Keratinocyte (primary cell): ENCODE results near the gene RNU1-2. TPM values are rescaled to one million over a fixed set of nuclear protein-coding genes. Genes with fewer than 3 reads are reported as not detected.
A peak's percentile ranks its signal among the peaks of the same experiment; 100 is the strongest.
"Not testable (repeated sequence)": the region's sequence is repeated elsewhere in the genome, so short reads cannot be mapped to it uniquely, and the experiment has no call there.

Experiments used
- DNase-seq: peaks from one replicate; pipeline ENCODE4 v3.0.0-alpha.2; 2011; ENCODE audit warnings: low read depth, missing footprints, low spot score
- FAIRE-seq: peaks from 2 replicates; lab custom pipeline; 2011; peaks lifted over from hg19 to GRCh38; lab: Jason Lieb, UNC
- H2AFZ ChIP-seq: 2 replicates; pipeline ENCODE4 v1.6.0; 2012; ENCODE audit warnings: low read length, control low read depth, inconsistent platforms; ENCODE audit not compliant: control insufficient read depth
- H3K27ac ChIP-seq: 2 replicates; pipeline ENCODE4 v1.5.1; 2011; ENCODE audit warnings: low read length; ENCODE audit not compliant: control insufficient read depth, insufficient read depth
- H3K27me3 ChIP-seq: 3 replicates; pipeline ENCODE4 v1.6.0; 2011; ENCODE audit warnings: low read length; ENCODE audit not compliant: control insufficient read depth, insufficient read depth; ENCODE audit errors: extremely low read depth
- H3K36me3 ChIP-seq, 2 experiments: 2 replicates in 1 of 2; 3 replicates in 1 of 2; pipeline ENCODE4 v1.5.1; 2011; ENCODE audit warnings: low read length in 2 of 2, mild to moderate bottlenecking in 1 of 2; ENCODE audit not compliant: control insufficient read depth in 2 of 2, insufficient read depth in 2 of 2; ENCODE audit errors: extremely low read depth in 1 of 2
- H3K4me1 ChIP-seq: 3 replicates; pipeline ENCODE4 v1.5.1; 2011; ENCODE audit warnings: low read length; ENCODE audit not compliant: control insufficient read depth, insufficient read depth; ENCODE audit errors: extremely low read depth
- H3K4me2 ChIP-seq: 3 replicates; pipeline ENCODE4 v1.6.0; 2011; ENCODE audit warnings: low read depth, low read length; ENCODE audit not compliant: control insufficient read depth, insufficient read depth; ENCODE audit errors: extremely low read depth
- H3K4me3 ChIP-seq, 3 experiments: fragments of 200-600 bp in 1 of 3; sonication (generic) in 1 of 3; 2 replicates in 2 of 3; 3 replicates in 1 of 3; pipeline ENCODE4 v1.5.1; 2011 to 2016; ENCODE audit warnings: low read length in 3 of 3, mild to moderate bottlenecking in 3 of 3, control low read depth in 2 of 3, inconsistent platforms in 1 of 3, low read depth in 1 of 3, mixed read lengths in 1 of 3, mixed run types in 1 of 3, moderate library complexity in 1 of 3; ENCODE audit not compliant: control insufficient read depth in 2 of 3, insufficient read depth in 2 of 3; ENCODE audit errors: extremely low read depth in 1 of 3
- H3K79me2 ChIP-seq: 2 replicates; pipeline ENCODE4 v1.6.0; 2012; ENCODE audit warnings: low read length; ENCODE audit not compliant: control insufficient read depth, insufficient read depth
- H3K9ac ChIP-seq: 3 replicates; pipeline ENCODE4 v1.6.0; 2011; ENCODE audit warnings: low read length; ENCODE audit not compliant: control insufficient read depth, insufficient read depth; ENCODE audit errors: extremely low read depth
- H3K9me1 ChIP-seq: 3 replicates; pipeline ENCODE4 v1.6.0; 2011; ENCODE audit warnings: low read length; ENCODE audit not compliant: control insufficient read depth, insufficient read depth; ENCODE audit errors: extremely low read depth
- H3K9me3 ChIP-seq: 2 replicates; pipeline ENCODE4 v1.5.1; 2012; ENCODE audit warnings: low read depth, low read length; ENCODE audit not compliant: control insufficient read depth
- H4K20me1 ChIP-seq: 3 replicates; pipeline ENCODE4 v1.6.0; 2011; ENCODE audit warnings: low read length; ENCODE audit not compliant: control insufficient read depth, insufficient read depth; ENCODE audit errors: extremely low read depth
- dilution Hi-C: fragments of 300-500 bp; cut with MboI; formaldehyde crosslinking; loops from one replicate; pipeline ENCODE4 v1.7.0; 2020; ENCODE audit warnings: low sequenced_read_pairs; ENCODE audit not compliant: extremely low pct_ligation_motif_present
- polyA plus RNA-seq, 5 experiments: library from polyadenylated mRNA; depleted of rRNA in 3 of 5; stranded (reverse) in 3 of 5; stranded (forward) in 1 of 5; unstranded in 1 of 5; fragments of >200 nt; gene quantifications; 1 replicate in 1 of 5; 2 replicates in 3 of 5; 3 replicates in 1 of 5; pipeline versions ENCODE4 v1.2.1 to v1.2.3, GENCODE V29; 2011 to 2012; ENCODE audit warnings: missing spikeins in 2 of 5, low read depth in 1 of 5, low replicate concordance in 1 of 5

RNU1-2 gene
- polyA plus RNA-seq, 1 donor (not counting 4 experiments of a cell fraction or from before 2014, with no cell fraction given), result 67.0 TPM

- H2AFZ ChIP-seq, H3K36me3 ChIP-seq, dilution Hi-C loops, H3K79me2 ChIP-seq, H3K9me3 ChIP-seq, H3K4me2 ChIP-seq, H3K9me1 ChIP-seq, FAIRE-seq, H3K27ac ChIP-seq, H3K4me3 ChIP-seq, H3K4me1 ChIP-seq, H3K27me3 ChIP-seq, DNase-seq, H3K9ac ChIP-seq, H4K20me1 ChIP-seq: not testable (repeated sequence)
These were observed 4.7 kb upstream of the RNU1-2 start for GRCh38 chr1:16891057-16891456.

- DNase-seq, H3K36me3 ChIP-seq, H3K4me2 ChIP-seq, H3K9me1 ChIP-seq, FAIRE-seq, H2AFZ ChIP-seq, H3K4me3 ChIP-seq, H3K4me1 ChIP-seq, H3K27me3 ChIP-seq, H3K27ac ChIP-seq, H3K9me3 ChIP-seq, H3K9ac ChIP-seq, H3K79me2 ChIP-seq, dilution Hi-C loops, H4K20me1 ChIP-seq: not testable (repeated sequence)
These were observed 2.7 kb upstream of the RNU1-2 start for GRCh38 chr1:16892978-16893525.

GRCh38 chr1:16893796-16894195 is 2.0 kb upstream of the RNU1-2 start:
- H4K20me1 ChIP-seq, H3K36me3 ChIP-seq, H3K4me2 ChIP-seq, FAIRE-seq, H2AFZ ChIP-seq, H3K27me3 ChIP-seq, H3K4me1 ChIP-seq, H3K9me3 ChIP-seq, H3K9ac ChIP-seq, H3K27ac ChIP-seq, dilution Hi-C loops, H3K79me2 ChIP-seq, H3K9me1 ChIP-seq, DNase-seq, H3K4me3 ChIP-seq: not testable (repeated sequence)

GRCh38 chr1:16894338-16894737 is 1.4 kb upstream of the RNU1-2 start:
- H3K4me3 ChIP-seq, H2AFZ ChIP-seq, dilution Hi-C loops, FAIRE-seq, H3K79me2 ChIP-seq, H3K27me3 ChIP-seq, H3K9me3 ChIP-seq, H3K9me1 ChIP-seq, H3K27ac ChIP-seq, H3K9ac ChIP-seq, H3K4me1 ChIP-seq, DNase-seq, H3K36me3 ChIP-seq, H4K20me1 ChIP-seq, H3K4me2 ChIP-seq: not testable (repeated sequence)

- H3K36me3 ChIP-seq, DNase-seq, dilution Hi-C loops, H3K9me1 ChIP-seq, H3K79me2 ChIP-seq, H4K20me1 ChIP-seq, FAIRE-seq, H3K9me3 ChIP-seq, H3K27me3 ChIP-seq, H3K4me1 ChIP-seq: not testable (repeated sequence)
- Histone ChIP-seq H3K9ac (peak overlapping the region; percentile 89), H3K4me2 (peak overlapping the region; percentile 83), H3K27ac (peak overlapping the region; percentile 93), H3K4me3 (peak overlapping the region; percentile 27 to 58 (median 55)), H2AFZ (peak overlapping the region; percentile 60)
These were observed 565 bp upstream of the RNU1-2 start for GRCh38 chr1:16895233-16895597.
